ENCODE measurements around the gene TBXA2R. TPM values are rescaled to one million over a fixed set of nuclear protein-coding genes. Genes with fewer than 3 reads are reported as not detected.

Gene TBXA2R
- total and polyA plus RNA-seq, 12 donors = 1.6 to 4.0 (median 3.0) TPM

- DNase-seq (no peak), ATAC-seq (peak in 2 of 8 donors; percentile 3 to 24)
- H3K4me1 ChIP-seq = peaks cover 0 to 12% (median 2%) of the 10 kb centered on the region in 9 donors
- WGBS, 2 donors = 93% methylated on average over 21 of the region's 21 CpGs
- no peaks in the 10 kb centered on the region for H3K27me3 ChIP-seq
- H3K4me3 ChIP-seq = no peak overlapping the region
- H3K27ac ChIP-seq = no peak overlapping the region
- peaks cover 0 to 88% (median 25%) of the 10 kb centered on the region in 9 donors for H3K36me3 ChIP-seq
- TF ChIP-seq CTCF (IDR thresholded peaks at IDR 0.05) = no peak
- no peaks in the 10 kb centered on the region for H3K9me3 ChIP-seq
- intact Hi-C loops (cut with DNase I) = no loop called here
Measured at GRCh38 chr19:3645726-3646125, 39.1 kb upstream of the TBXA2R start.

GRCh38 chr19:3645067-3645396 lies 38.4 kb upstream of the TBXA2R start:
- Histone ChIP-seq H3K27ac (no peak overlapping the region), H3K4me3 (no peak overlapping the region), H3K27me3 (no peaks in the 10 kb centered on the region), H3K9me3 (no peaks in the 10 kb centered on the region), H3K4me1 (peaks cover 0 to 12% (median 2%) of the 10 kb centered on the region in 9 donors), H3K36me3 (peaks cover 0 to 88% (median 19%) of the 10 kb centered on the region in 9 donors)
- ATAC-seq (peak in 2 of 8 donors; percentile 6 to 18), DNase-seq (no peak)
- 64 to 70% methylated on average over 11 of the region's 11 CpGs for WGBS, 2 donors
- no peak for TF ChIP-seq CTCF (IDR thresholded peaks at IDR 0.05)
- intact Hi-C loops (cut with DNase I) = no loop called here

GRCh38 chr19:3644351-3645066 lies 37.8 kb upstream of the TBXA2R start:
- DNase-seq = no peak
- Histone ChIP-seq H3K9me3 (no peaks in the 10 kb centered on the region), H3K4me1 (peaks cover 0 to 12% (median 2%) of the 10 kb centered on the region in 9 donors), H3K4me3 (no peak overlapping the region), H3K27ac (no peak overlapping the region), H3K36me3 (peaks cover 0 to 89% (median 20%) of the 10 kb centered on the region in 9 donors), H3K27me3 (no peaks in the 10 kb centered on the region)
- 72 to 73% methylated on average over 19 of the region's 19 CpGs for WGBS, 2 donors
- intact Hi-C loops (cut with DNase I) = no loop called here
- ATAC-seq = peak in 7 of 8 donors; percentile 20 to 63 (median 30)
- no peak for TF ChIP-seq CTCF (IDR thresholded peaks at IDR 0.05)

- no peak overlapping the region for H3K4me3 ChIP-seq
- peaks cover 0 to 95% (median 25%) of the 10 kb centered on the region in 9 donors for H3K36me3 ChIP-seq
- WGBS, 2 donors = 85 to 94% methylated on average over 28 of the region's 28 CpGs
- no peaks in the 10 kb centered on the region for H3K9me3 ChIP-seq
- no peak overlapping the region for H3K27ac ChIP-seq
- intact Hi-C loops (cut with DNase I) = no loop called here
- H3K4me1 ChIP-seq = peaks cover 0 to 12% (median 2%) of the 10 kb centered on the region in 9 donors
- H3K27me3 ChIP-seq = no peaks in the 10 kb centered on the region
- TF ChIP-seq CTCF (IDR thresholded peaks at IDR 0.05) = no peak
- DNase-seq (no peak), ATAC-seq (no peak)
Measured at GRCh38 chr19:3643674-3644313, 37.1 kb upstream of the TBXA2R start.

Data from heart right ventricle (tissue), 16 donors.